Activated effector memory CD4-positive, alpha-beta T cell treated with anti-CD3 and anti-CD28 coated beads, Interleukin-2, amount 50 U/mL, for 16 hours (primary cell): Measurements from ENCODE around the gene PPP3R1.

Source experiments
- DNase-seq: peaks from one replicate; pipeline ENCODE4 v3.0.0-alpha.2; 2020

Gene PPP3R1

GRCh38 chr2:68230241-68231060 is 21.9 kb downstream of the PPP3R1 start:
- DNase-seq, result no peak

- DNase-seq, result no peak
These were observed 25.5 kb downstream of the PPP3R1 start for GRCh38 chr2:68226794-68227193.

- peak; percentile 64 for DNase-seq
These were observed 27.2 kb downstream of the PPP3R1 start for GRCh38 chr2:68225119-68225632.

GRCh38 chr2:68223419-68223818 is 28.9 kb downstream of the PPP3R1 start:
- no peak for DNase-seq

- DNase-seq, result no peak
These were observed 30.0 kb downstream of the PPP3R1 start for GRCh38 chr2:68222287-68222686.

- no peak for DNase-seq
These were observed 33.9 kb downstream of the PPP3R1 start for GRCh38 chr2:68218343-68218901.

- DNase-seq, result no peak
These were observed 34.6 kb downstream of the PPP3R1 start for GRCh38 chr2:68217729-68218128.

GRCh38 chr2:68216454-68217310 is 35.6 kb downstream of the PPP3R1 start:
- DNase-seq, result no peak

- DNase-seq, result no peak
These were observed 38.0 kb downstream of the PPP3R1 start for GRCh38 chr2:68214381-68214780.

- DNase-seq, result no peak
These were observed 45.5 kb downstream of the PPP3R1 start for GRCh38 chr2:68206793-68207192.

GRCh38 chr2:68203587-68203986 is 48.7 kb downstream of the PPP3R1 start:
- no peak for DNase-seq

GRCh38 chr2:68200157-68200787 is 52.1 kb downstream of the PPP3R1 start:
- DNase-seq, result no peak

GRCh38 chr2:68196120-68196716 is 56.1 kb downstream of the PPP3R1 start:
- DNase-seq, result peak; percentile 72

- no peak for DNase-seq
These were observed 57.2 kb downstream of the PPP3R1 start for GRCh38 chr2:68195096-68195495.

GRCh38 chr2:68193787-68194372 is 58.5 kb downstream of the PPP3R1 start:
- DNase-seq, result no peak

GRCh38 chr2:68193144-68193543 is 59.2 kb downstream of the PPP3R1 start:
- no peak for DNase-seq

- DNase-seq, result no peak
These were observed 61.2 kb downstream of the PPP3R1 start for GRCh38 chr2:68190991-68191731.

- no peak for DNase-seq
These were observed 62.1 kb downstream of the PPP3R1 start for GRCh38 chr2:68189991-68190784.

- DNase-seq, result no peak
These were observed 63.5 kb downstream of the PPP3R1 start for GRCh38 chr2:68188831-68189230.

- no peak for DNase-seq
These were observed 65.0 kb downstream of the PPP3R1 start for GRCh38 chr2:68187329-68187728.
